Occipital lobe (tissue), 2 donors: ENCODE results near the gene TMEM178B. TPM values are rescaled to one million over a fixed set of nuclear protein-coding genes. Genes with fewer than 3 reads are reported as not detected.
"Not testable (repeated sequence)": the region's sequence is repeated elsewhere in the genome, so short reads cannot be mapped to it uniquely, and the experiment has no call there.

Experiments
- DNase-seq: peaks from one replicate; lab custom pipeline; 2025; lab: John Stamatoyannopoulos, UW
- total RNA-seq: library from RNA; depleted of rRNA; stranded (reverse); fragments of >200 nt; gene quantifications from one replicate; pipeline ENCODE4 v1.2.3, GENCODE V29; 2014

Gene TMEM178B
- total RNA-seq, 1 donor from 2014 or later = 50.7 TPM

DNA sequence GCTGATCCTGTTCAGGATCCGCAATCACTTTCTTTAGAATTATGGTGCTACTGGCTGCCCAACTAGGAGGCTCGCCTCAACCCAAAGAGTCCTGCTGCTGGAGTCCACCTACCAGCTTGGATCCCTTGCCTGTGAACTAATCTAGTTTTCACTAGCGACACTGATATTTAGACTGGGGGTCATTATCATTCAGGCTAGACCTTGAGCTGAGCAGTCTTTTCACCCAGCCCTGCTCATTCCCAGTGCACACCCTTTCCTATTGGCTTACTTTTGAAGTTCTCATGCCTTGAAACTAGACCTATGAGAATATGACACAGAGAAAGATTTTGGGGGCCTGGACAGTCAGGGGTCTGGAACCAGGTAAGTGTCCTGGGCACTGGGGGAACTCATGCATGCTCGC is 107.9 kb downstream of the TMEM178B start:
- DNase-seq = no peak

DNA sequence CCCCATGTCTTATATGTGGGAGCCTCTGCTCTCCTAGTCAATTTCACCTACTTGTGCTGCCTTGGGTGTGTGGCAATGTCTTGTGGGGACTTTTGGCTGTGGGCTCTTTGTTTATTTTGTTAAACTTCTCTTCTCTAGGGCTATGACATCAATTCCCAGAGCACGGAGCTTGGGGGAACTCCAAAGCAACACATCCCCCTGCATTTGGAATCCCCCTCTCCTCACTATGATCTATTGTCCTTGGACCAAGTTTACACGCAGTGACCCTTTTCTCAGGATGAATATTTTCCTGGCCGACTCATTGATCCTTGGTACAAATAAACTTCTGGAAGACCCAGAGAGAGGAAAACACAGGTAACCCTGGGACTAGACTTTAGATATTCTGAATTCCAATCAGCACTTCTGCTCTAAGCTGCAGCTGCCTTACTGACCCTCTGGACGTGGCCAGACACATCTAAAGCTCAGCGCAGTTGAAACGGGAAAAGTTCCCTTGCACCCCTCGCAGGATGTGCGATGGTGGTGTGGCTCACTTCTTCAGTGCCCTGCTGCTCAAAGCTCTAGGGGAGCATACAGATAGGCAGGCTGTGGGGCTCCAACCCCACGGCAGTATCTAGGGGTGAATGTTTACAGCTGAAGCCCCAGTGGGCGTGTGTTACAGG is 110.8 kb downstream of the TMEM178B start:
- DNase-seq = no peak

DNA sequence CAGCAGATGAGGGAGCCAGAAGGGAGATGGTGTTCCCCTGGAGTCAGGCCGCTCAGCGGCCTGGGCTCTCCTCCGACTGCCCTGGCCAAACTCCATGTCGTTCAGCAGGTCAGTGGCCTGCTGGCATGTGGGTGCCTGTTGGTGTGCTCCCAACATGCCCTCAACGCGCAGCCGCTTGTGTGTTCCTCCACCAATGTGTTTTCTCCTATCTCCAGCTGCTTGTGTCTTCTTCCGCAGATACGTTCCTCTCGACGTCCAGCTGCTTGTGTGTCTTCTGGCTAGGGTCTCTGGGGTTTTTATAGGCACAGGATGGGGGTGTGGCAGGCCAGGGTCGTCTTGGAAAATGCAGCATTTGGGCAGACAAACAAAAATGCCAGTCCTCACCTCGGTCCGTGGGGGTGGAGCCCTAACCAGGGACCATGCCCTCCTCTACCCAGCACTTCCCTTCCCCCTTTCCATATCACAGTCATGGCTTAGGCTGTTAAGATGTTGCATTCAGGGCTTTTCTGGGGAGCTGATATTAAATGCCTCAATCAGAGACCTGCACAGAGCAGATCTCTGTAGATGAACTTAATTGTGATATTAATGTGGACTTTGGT is 111.6 kb downstream of the TMEM178B start:
- no peak for DNase-seq

DNA sequence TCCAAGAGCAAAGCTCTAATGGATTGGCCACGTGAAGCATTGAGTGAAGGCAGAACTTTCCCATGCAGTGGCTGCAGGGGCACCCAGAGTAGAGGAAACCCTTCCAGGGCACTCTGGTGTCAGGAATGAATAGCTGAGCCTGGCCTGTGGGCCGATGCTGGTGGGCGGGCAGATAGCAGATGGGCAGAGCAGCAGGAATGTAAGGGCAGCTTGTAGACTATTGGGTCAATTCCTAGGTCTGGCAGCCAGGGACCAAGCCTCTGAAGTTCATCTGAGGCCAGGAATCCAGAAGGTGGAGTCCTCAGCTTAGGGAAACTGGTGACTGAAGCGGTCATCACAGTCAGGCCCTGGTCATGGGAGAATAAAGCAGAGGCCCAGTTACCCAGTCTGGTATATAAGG is 115.4 kb downstream of the TMEM178B start:
- DNase-seq = no peak

DNA sequence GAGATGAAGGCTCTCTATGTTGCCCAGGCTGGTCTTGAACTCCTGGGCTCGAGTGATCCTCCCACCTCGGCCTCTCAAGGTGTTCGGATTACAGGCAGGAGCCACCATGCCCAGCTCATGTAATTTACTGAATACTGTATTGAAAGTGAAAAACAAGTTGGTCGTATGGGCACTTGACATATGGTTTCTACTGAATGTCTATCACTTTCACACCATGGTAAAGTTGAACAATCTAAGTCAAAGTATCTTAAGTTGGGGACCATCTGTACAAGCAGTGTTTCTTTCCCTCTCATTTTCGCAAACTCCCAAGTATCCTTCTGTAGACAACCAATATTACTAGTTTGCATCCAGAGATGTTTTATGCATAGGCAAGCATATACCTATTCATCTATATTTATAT is 116.6 kb downstream of the TMEM178B start:
- DNase-seq = no peak

DNA sequence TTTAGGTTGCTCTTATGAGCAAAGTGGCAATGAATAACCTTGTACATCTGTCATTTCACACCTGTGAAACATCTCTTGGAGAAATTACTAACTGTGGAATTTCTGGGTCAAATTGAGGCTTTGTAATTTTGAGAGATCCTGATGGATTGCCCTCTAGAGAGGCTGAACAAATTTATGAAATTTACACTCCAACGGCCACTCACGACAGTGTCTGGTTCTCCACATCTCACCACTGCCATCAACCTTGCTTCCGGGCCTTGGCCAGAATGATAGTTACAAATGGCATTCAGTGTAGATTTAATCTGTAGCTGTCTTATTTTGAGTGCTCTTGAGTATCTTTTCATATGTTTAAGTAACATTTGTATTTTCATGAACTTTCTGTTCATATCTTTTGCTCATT is 117.4 kb downstream of the TMEM178B start:
- no peak for DNase-seq

DNA sequence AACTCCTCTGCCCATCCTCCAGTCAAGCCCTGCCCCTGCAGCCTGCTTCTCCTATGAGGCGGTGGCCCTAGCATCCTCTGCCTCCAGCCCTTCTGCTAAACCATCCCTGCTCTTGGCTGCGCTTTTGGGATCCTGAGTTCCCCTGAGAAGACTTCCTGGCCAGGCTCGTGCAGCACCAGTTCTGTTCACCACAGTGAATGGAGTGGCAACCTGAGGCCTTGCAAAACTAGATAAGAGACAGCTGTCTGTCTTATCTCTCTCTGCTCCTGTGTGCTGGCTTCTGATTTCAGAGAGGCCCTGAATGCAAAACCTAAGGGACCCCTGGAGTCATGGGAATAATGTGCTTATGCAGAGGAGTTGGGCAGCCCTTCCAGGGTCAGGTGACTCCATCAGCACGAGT is 119.2 kb downstream of the TMEM178B start:
- DNase-seq = no peak

DNA sequence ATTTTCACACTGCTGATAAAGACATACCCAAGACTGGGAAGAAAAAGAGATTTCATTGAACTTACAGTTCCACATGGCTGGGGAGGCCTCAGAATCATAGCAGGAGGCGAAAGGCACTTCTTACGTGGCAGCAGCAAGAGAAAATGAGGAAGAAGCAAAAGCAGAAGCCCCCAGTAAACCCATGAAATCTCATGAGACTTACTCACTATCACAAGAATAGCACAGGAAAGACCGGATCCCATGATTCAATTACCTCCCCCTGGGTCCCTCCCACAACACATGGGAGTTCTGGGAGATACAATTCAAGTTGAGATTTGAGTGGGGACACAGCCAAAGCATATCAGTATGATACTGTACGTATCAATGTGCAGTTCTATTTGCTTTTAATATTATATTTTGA is 121.9 kb downstream of the TMEM178B start:
- not testable (repeated sequence) for DNase-seq

DNA sequence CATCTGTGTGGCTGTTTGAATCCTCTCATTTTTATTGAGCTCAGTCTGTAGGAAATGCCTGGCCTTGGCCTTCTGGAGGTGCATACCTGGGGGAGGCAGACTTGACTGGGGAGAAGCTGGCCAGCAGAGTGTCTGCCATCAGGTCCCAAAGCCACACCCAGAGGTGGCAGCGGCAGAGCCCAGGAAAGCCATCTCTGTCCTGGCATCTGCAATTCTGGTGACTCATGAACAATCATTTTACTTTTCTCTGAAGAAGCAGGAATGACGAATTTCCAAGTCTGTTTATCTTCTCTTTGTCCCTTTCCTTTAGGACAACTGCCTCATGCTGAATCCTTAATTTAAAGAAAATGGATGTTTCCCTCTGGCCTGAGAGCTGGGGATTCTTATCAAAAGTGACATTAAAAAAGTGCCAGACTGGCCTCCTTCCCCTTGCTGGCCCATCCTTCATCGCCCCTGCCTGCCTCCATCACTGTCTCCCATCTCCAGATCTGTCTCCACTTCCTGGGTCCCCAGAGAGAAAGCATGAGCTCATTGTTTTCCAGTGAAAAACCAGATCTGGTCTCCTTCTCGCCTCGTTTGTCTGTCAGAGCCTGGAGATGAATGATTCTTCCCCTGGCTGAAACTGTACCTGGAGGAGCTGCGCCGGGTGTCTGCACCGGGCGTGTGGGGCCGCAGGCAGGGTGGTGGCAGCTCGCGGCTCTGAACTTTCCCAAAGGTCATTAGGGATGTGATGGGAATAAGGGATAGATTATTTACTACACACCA is 124.5 kb downstream of the TMEM178B start:
- peak; percentile 12 for DNase-seq

DNA sequence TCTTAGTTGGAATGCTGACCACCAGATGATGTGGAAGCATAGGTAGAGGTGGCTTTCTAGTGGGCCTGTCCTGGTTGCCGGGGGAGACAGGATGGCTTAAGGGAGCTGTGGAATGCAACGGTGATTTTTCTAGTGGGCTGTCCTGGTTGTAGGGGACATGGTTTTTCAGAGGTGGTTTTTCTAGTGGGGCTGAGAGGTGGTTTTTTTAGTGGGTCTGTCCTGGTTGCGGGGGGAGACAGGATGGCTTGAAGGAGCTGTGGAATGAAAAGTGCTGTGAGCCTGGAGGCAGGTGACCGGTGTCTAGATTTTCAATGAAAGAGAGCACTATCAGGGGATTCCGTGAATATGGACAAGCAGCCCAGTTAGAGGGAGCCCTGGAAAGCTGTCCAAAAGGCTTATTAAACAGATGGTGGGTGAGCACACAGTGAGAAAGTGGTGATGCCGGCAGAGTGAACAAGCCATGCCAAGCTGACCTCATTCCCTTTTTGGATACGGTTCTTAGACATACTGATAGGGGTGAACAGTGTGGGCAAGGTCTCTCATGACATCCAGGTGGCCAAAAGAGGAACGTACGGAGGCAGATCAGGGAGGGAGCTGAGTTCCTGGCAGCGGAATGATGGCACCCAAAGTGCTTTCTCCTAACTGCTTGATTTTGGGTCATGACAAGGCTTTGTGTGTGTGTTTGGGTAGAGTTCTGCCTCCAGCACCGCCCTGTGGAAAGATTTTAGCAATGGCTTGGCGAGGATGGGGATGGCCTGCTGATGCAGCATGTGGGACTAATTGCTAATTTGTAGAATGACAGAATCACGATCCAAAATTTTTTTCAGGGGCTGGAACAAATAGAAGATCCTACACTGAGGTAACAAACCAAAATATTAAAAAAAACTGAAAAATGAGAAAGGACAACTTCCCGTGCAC is 126.6 kb downstream of the TMEM178B start:
- peak; percentile 38 for DNase-seq

DNA sequence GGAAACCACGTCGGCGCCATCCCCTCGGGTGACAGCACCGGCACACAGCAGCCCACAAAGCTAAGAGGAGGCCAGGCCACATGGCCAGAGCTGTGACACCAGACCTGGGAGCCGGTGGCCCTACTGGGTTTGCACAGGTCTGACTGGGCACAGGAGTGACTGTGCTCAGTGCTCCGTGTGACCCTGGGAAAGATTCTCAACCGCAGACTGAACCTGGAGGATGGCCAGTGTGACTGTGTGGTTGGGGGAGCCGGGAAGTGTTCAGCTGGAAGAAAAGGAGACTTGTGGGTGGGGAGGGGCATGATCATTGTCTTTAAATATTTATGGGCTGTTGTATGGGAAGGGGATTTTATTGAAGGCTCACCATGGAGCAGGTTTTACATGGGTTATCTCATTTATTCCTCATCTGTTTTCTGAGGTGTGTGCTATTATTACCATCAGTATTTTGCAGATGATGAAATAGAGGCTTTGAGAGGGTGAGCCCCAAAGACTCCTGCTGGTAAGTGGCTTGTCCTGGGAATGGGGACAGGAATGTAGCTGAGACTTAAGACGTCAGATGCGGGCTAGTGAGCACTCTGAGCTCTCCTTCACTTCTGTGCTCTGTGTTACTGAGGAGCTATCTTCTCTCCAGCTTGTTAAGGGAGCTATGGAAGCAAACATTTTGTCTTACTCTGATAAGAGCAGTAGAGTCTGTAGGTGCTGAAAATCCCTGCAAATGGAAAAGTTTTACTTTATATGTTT is 127.5 kb downstream of the TMEM178B start:
- DNase-seq = no peak

DNA sequence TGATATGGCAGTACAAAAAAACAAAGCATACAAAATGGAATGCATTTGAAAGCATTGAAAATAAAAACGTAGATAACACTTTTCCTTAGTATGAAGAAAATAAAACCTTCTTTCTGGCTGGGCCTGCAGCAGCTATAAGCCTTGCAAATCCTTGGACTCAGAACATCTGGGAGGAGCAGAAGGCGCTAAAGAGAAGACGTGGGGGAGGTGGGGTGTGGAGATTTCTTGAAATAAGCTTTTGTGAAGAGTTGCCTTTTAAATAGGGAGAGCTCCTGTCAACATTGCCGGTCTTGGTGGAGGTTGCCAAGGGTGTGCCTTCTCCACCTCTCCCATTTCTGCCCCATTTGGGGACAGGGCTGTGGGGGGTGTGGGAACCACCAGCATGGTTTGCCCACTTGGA is 128.7 kb downstream of the TMEM178B start:
- peak; percentile 26 for DNase-seq

DNA sequence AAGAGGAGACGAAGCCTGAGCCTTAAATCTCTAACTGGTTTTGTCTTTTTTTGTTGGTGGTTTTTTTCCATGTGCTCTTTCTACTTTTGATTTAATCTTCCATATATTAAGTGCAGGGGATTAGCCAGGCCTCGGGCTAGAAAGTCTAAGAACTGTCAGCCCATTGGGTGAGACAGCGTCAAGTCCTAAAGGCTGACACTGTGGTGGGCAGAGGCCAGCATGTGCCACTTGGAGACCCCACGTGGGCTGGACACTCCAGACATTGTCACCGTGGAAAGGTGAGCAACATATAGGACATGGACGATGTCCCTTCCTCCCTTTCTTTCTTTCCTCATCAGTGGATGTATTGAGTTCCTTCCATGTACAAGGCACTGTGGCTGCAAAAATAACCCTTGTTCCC is 129.3 kb downstream of the TMEM178B start:
- no peak for DNase-seq

DNA sequence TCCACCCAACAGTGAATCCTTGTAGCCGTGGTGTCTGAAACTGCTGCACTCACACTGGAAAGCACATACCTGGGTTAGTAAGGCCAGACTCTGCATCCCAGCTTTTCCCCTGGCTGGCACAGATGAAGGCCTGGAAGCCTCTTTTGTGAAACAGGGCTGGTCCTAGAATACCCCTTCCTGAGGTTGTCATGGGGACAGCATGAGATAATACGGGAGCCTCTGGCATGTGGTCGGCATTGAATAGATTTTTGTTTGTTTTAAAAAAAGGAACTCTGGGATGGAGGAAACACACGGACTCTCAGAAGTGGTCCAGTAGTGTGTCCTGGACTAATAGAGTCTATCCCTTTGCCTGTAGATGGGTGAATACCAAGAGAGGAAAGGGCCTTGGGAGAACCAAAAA is 129.7 kb downstream of the TMEM178B start:
- DNase-seq = no peak

DNA sequence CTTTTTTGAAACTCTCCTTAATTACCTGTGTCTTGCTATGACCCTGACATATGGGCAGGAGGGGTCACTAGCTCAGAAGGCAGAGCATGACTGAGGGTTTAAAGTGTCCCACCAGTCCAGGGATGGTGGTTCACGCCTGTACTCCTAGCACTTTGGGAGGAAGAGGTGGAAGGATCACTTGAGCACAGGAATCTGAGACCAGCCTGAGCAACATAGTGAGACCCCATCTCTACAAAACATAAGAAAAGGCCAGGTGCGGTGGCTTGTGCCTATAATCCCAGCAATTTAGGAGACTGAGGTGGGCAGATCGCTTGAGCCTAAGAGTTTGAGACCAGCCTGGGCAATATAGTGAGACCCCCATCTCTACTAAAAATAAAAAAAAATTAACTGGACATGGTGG is 133.8 kb downstream of the TMEM178B start:
- DNase-seq = no peak

DNA sequence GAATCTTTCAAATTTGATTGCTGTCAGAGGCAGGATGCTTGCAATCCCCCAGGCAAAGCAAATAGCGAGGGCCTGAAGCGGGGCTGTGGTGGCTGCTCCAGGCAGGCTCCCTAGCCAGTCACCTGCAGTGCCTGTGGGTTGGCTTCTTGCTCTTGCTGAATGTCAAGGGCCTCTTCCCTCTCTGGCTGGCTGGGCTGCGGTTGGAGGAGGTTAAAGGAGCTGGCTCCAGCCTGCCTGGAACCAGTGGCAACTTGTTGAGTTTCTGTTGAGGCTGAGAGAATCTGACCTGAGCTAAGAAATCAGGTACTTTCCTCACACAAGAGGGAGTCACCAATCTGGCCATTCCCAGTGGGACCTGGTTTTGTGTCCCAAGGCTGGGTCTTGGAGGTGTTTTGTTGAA is 134.7 kb downstream of the TMEM178B start:
- DNase-seq = no peak

DNA sequence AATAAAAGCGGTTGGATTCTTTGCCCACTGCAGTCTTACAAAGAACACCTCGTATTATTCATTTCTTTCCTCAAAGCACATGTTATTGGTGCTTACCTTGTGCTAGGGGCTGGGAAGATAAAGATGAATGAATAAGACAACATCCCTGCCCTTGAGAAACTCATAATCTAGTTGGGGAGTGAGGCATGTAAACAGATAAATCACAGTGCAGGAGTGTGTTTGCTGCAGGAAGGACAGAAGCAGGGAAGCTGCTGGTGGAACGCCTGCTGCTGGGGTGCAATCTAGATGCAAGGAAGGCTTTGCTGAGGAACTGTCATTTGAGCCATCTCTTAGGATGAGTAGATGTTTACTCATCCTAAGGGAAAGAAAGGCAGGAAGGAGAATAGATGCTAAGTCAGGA is 135.6 kb downstream of the TMEM178B start:
- no peak for DNase-seq

DNA sequence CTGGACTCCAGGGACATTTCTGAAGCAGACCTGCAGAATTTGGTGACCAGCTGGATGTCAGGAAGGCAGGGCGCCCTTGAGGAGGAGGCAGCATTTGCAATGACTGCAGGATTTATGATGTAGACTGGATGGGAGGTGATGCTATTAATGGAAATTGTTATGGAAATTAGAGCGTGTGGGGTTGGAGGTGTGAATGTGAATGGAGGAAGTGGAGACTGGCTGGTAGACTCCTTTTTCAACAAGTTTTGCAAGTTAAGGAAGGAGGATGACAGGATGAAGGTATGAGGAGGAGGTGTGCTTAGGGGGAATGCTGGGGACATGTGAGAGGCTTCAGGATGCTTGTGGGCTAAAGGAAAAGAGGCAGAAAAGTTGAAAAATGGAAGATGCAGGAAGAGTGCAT is 137.0 kb downstream of the TMEM178B start:
- no peak for DNase-seq

DNA sequence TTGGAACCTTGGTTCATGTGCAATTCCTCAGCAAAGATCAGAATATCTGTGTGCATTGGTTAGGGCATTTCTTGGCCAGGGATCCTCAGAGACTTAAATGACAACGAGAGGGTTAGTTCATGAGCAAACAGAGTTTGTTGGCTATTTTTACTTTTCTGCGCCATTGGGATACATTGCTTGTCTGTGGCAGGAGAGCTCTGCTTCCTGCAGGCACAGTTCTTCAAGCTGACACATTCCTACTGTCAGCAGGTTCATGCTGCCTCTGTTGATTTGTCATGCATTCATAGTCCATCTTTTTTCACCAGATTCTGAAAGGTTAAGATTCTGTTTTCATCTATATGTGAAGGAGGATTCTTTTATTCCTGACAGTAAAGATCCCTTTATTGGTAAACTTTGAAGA is 139.4 kb downstream of the TMEM178B start:
- DNase-seq = no peak

DNA sequence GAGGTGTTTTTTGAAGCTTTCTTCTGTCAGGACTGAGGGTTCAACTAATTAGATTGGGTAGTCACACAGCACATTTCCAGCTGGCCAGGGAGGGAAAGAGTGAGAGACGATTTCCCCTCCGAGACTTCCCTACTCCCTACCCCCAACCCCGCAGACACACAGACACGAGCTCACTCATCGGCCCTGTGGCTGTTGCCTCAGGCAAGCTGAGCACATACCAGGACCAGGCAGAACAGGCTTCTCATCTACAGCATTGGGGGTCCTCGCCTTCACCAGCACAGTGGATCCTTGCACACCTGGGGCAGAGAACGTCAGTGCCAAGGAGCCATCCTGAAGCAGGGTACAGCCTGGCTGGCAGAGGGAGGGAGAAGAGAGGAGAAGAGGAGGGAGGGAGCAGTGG is 144.1 kb downstream of the TMEM178B start:
- no peak for DNase-seq

DNA sequence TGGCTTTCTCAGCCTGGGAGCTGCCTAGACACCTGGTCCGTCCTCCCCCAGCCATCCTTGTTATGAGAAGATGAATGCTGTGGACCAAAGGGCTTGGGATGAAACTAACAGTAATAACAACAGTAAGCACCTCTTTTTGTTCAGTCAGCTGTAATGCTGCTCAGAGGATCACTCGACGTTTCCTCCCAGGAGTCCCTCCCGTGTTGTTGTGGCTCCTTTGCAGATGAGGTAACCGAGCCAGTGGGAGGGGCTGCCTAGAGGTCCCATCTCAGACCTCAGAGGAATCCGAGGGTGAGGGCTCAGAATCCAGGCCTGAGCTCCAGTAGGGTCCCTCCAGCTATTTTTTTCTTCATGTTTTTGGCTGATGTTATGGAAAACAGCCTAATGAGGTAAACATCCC is 145.1 kb downstream of the TMEM178B start:
- DNase-seq = no peak
